Activated CD4-positive, alpha-beta memory T cell treated with anti-CD3 and anti-CD28 coated beads for 36 hours (primary cell): Measurements from ENCODE around the gene PCDHA7. TPM values are rescaled to one million over a fixed set of nuclear protein-coding genes. Genes with fewer than 3 reads are reported as not detected.
"Not testable (repeated sequence)": the region's sequence is repeated elsewhere in the genome, so short reads cannot be mapped to it uniquely, and the experiment has no call there.

Experiments
- CTCF ChIA-PET: fragments of 350-600 bp; sonication (Branson Sonifier 250); formaldehyde crosslinking; loops from one replicate; lab custom pipeline; 2021; ENCODE audit warnings: antibody characterized with exemption, inconsistent platforms; lab: Charles Lee
- POLR2A ChIA-PET: fragments of 350-600 bp; sonication (Branson Sonifier 250); formaldehyde crosslinking; loops from one replicate; lab custom pipeline; 2021; ENCODE audit warnings: antibody characterized with exemption; lab: Charles Lee
- DNase-seq: peaks from one replicate; pipeline ENCODE4 v3.0.0-alpha.2; 2020
- H3K27ac Mint-ChIP-seq: one replicate; pipeline ENCODE4 v1.8.0; 2021; ENCODE audit warnings: mixed read lengths
- H3K27me3 Mint-ChIP-seq: one replicate; pipeline ENCODE4 v1.8.0; 2021; ENCODE audit warnings: mixed read lengths
- H3K36me3 Mint-ChIP-seq: one replicate; pipeline ENCODE4 v1.8.0; 2021; ENCODE audit warnings: mixed read lengths
- H3K4me1 Mint-ChIP-seq: one replicate; pipeline ENCODE4 v1.8.0; 2021; ENCODE audit warnings: low read depth, mixed read lengths
- H3K4me3 Mint-ChIP-seq: one replicate; pipeline ENCODE4 v1.8.0; 2021; ENCODE audit warnings: mild to moderate bottlenecking, mixed read lengths
- H3K9me3 Mint-ChIP-seq: one replicate; pipeline ENCODE4 v1.8.0; 2021; ENCODE audit warnings: mixed read lengths
- intact Hi-C: fragments of 100-400 bp; cut with micrococcal nuclease; formaldehyde crosslinking; loops from one replicate; pipeline ENCODE4 v1.15.1; 2023
- total RNA-seq, 2 experiments: library from RNA; stranded (reverse); gene quantifications; one replicate each; pipeline ENCODE4 v1.2.3, GENCODE V29; 2021

PCDHA7 gene
- total RNA-seq, 2 experiments from 2014 or later, result not detected

GRCh38 chr5:140857177-140857986 lies 23.3 kb downstream of the PCDHA7 start:
- intact Hi-C loops, result no loop called here
- H3K36me3 Mint-ChIP-seq, result peaks cover 3% of the 10 kb centered on the region
- no peak for DNase-seq
- no peaks in the 10 kb centered on the region for H3K4me1 Mint-ChIP-seq
- peaks cover 27% of the 10 kb centered on the region for H3K9me3 Mint-ChIP-seq
- no peak overlapping the region for H3K27ac Mint-ChIP-seq
- H3K27me3 Mint-ChIP-seq, result peaks cover 25% of the 10 kb centered on the region
- ChIA-PET CTCF (interaction anchor here (1.3 kb wide), 1 partner anchor 16 kb away, joined by 3 read pairs; no protein-coding TSS in a partner anchor), POLR2A (no interaction called here)
- no peak overlapping the region for H3K4me3 Mint-ChIP-seq

- peaks cover 3% of the 10 kb centered on the region for H3K36me3 Mint-ChIP-seq
- ChIA-PET POLR2A (no interaction called here), CTCF (no interaction called here)
- intact Hi-C loops, result no loop called here
- H3K9me3 Mint-ChIP-seq, result peaks cover 25% of the 10 kb centered on the region
- H3K27me3 Mint-ChIP-seq, result peaks cover 23% of the 10 kb centered on the region
- no peak for DNase-seq
- no peak overlapping the region for H3K4me3 Mint-ChIP-seq
- H3K4me1 Mint-ChIP-seq, result no peaks in the 10 kb centered on the region
- H3K27ac Mint-ChIP-seq, result no peak overlapping the region
Observed at GRCh38 chr5:140857987-140858240, 23.8 kb downstream of the PCDHA7 start.

- no peak overlapping the region for H3K4me3 Mint-ChIP-seq
- intact Hi-C loops, result loop anchor here (10.0 kb wide), 1 partner anchor 68 kb away; the partner anchor contains the start of gene PCDHA2
- H3K36me3 Mint-ChIP-seq, result no peaks in the 10 kb centered on the region
- DNase-seq, result no peak
- ChIA-PET CTCF (no interaction called here), POLR2A (no interaction called here)
- no peaks in the 10 kb centered on the region for H3K4me1 Mint-ChIP-seq
- peaks cover 11% of the 10 kb centered on the region for H3K9me3 Mint-ChIP-seq
- peaks cover 10% of the 10 kb centered on the region for H3K27me3 Mint-ChIP-seq
- no peak overlapping the region for H3K27ac Mint-ChIP-seq
Observed at GRCh38 chr5:140862441-140863295, 28.6 kb downstream of the PCDHA7 start.

DNA sequence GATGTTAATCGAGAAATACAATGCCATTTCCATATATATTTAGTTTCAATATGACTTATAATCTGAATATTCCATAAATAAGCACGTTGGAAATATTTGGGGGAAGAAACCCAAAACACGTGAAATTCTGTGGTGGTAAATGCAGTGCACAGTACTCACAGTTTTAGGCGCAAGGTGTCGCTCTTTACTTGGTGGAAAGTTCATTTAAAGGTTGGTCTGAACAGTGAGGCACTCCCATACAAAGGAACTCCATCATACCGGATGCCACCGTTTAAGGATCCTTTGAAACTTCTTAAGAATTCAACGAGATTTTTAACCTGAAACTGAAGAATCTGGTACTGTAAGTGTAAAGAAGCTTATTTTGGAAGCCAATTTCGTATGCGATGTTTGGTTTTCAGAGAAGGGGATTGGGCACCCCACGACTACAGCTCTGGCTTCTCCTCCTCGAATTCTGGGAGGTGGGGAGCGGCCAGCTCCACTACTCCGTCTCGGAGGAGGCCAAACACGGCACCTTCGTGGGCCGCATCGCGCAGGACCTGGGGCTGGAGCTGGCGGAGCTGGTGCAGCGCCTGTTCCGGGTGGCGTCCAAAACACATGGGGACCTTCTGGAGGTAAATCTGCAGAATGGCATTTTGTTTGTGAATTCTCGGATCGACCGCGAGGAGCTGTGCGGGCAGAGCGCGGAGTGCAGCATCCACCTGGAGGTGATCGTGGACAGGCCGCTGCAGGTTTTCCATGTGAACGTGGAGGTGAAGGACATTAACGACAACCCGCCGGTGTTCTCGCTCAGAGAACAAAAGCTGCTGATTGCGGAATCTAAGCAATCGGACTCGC lies 34.9 kb downstream of the PCDHA7 start, which contains the start of gene PCDHA11:
TSS of gene PCDHA11 (plus strand) at position 237 of the 834 bp plus-strand sequence. CDS start at position 384, 147 bp downstream.
- POLR2A ChIA-PET, result no interaction called here
- intact Hi-C loops, result loop anchor here (10.0 kb wide), 1 partner anchor 74 kb away; the partner anchor contains the start of gene PCDHA2
- DNase-seq, result no peak
- Mint-ChIP-seq H3K4me3 (no peak within 1 kb of the TSS), H3K4me1 (no peaks in the 10 kb centered on the region), H3K27ac (no peak within 1 kb of the TSS), H3K9me3 (peaks cover 5% of the 10 kb centered on the region), H3K27me3 (peaks cover 7% of the 10 kb centered on the region), H3K36me3 (peaks cover 4% of the 10 kb centered on the region)
- CTCF ChIA-PET, result interaction anchor here (0.7 to 1.7 kb wide), 3 partner anchors 9 to 21 kb away, joined by 3 to 6 read pairs (median 3); partner anchors contain the start of gene PCDHA9

DNA sequence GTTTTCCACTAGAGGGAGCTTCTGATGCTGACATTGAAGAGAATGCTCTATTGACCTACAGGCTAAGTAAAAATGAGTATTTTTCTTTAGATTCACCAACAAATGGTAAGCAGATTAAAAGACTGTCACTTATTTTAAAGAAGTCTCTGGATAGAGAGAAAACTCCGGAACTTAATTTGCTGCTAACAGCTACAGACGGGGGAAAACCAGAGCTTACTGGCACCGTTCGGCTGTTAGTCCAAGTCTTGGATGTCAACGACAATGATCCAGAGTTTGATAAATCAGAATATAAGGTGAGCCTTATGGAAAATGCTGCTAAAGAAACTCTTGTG lies 35.5 kb downstream of the PCDHA7 start:
- CTCF ChIA-PET, result interaction anchor here (0.7 to 1.7 kb wide), 2 partner anchors 9 to 22 kb away, joined by 3 to 6 read pairs; partner anchors contain the start of gene PCDHA9
- Mint-ChIP-seq H3K4me3 (no peak overlapping the region), H3K27me3 (peaks cover 12% of the 10 kb centered on the region), H3K9me3 (peaks cover 5% of the 10 kb centered on the region), H3K4me1 (no peaks in the 10 kb centered on the region), H3K27ac (no peak overlapping the region), H3K36me3 (peaks cover 8% of the 10 kb centered on the region)
- no peak for DNase-seq
- intact Hi-C loops, result loop anchor here (10.0 kb wide), 1 partner anchor 75 kb away; the partner anchor contains the start of gene PCDHA2
- POLR2A ChIA-PET, result no interaction called here

DNA sequence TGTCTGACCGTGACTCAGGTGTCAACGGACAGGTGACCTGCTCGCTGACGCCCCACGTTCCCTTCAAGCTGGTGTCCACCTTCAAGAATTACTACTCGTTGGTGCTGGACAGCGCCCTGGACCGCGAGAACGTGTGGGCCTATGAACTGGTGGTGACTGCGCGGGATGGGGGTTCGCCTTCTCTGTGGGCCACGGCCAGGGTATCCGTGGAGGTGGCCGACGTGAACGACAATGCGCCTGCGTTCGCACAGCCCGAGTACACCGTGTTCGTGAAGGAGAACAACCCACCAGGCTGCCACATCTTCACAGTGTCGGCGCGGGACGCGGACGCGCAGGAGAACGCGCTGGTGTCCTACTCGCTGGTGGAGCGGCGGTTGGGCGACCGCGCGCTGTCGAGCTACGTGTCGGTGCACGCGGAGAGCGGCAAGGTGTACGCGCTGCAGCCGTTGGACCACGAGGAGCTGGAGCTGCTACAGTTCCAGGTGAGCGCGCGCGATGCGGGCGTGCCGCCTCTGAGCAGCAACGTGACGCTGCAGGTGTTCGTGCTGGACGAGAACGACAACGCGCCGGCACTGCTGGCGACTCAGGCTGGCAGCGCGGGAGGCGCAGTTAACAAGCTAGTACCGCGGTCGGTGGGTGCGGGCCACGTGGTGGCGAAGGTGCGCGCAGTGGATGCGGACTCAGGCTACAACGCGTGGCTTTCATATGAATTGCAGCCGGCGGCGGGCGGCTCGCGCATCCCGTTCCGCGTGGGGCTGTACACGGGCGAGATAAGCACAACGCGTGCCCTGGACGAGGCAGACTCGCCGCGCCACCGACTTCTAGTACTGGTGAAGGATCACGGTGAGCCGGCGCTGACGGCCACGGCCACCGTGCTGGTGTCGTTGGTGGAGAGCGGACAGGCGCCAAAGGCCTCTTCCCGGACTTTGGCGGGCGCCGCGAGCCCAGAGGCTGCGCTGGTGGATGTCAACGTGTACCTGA lies 36.4 kb downstream of the PCDHA7 start:
- intact Hi-C loops, result no loop called here
- no peak overlapping the region for H3K27ac Mint-ChIP-seq
- H3K27me3 Mint-ChIP-seq, result peaks cover 20% of the 10 kb centered on the region
- H3K4me3 Mint-ChIP-seq, result no peak overlapping the region
- POLR2A ChIA-PET, result no interaction called here
- DNase-seq, result no peak
- H3K9me3 Mint-ChIP-seq, result peaks cover 5% of the 10 kb centered on the region
- no peaks in the 10 kb centered on the region for H3K4me1 Mint-ChIP-seq
- CTCF ChIA-PET, result interaction anchor here (0.6 to 1.7 kb wide), 2 partner anchors 21 to 23 kb away, joined by 3 to 6 read pairs; partner anchors contain the start of gene PCDHA9
- H3K36me3 Mint-ChIP-seq, result peaks cover 10% of the 10 kb centered on the region

GRCh38 chr5:140875085-140876065 lies 41.3 kb downstream of the PCDHA7 start, which contains the start of gene PCDHA12:
Gene PCDHA12 (plus strand): TSS chr5:140875308. CDS start chr5:140875473, 165 bp downstream.
- Mint-ChIP-seq H3K36me3 (peaks cover 12% of the 10 kb centered on the region), H3K9me3 (peaks cover 6% of the 10 kb centered on the region), H3K27me3 (peaks cover 31% of the 10 kb centered on the region), H3K4me3 (no peak within 1 kb of the TSS), H3K4me1 (no peaks in the 10 kb centered on the region), H3K27ac (no peak within 1 kb of the TSS)
- CTCF ChIA-PET, result interaction anchor here (0.5 kb wide), 1 partner anchor 167 kb away, joined by 3 read pairs; no protein-coding TSS in a partner anchor
- intact Hi-C loops, result no loop called here
- POLR2A ChIA-PET, result no interaction called here
- no peak for DNase-seq

DNA sequence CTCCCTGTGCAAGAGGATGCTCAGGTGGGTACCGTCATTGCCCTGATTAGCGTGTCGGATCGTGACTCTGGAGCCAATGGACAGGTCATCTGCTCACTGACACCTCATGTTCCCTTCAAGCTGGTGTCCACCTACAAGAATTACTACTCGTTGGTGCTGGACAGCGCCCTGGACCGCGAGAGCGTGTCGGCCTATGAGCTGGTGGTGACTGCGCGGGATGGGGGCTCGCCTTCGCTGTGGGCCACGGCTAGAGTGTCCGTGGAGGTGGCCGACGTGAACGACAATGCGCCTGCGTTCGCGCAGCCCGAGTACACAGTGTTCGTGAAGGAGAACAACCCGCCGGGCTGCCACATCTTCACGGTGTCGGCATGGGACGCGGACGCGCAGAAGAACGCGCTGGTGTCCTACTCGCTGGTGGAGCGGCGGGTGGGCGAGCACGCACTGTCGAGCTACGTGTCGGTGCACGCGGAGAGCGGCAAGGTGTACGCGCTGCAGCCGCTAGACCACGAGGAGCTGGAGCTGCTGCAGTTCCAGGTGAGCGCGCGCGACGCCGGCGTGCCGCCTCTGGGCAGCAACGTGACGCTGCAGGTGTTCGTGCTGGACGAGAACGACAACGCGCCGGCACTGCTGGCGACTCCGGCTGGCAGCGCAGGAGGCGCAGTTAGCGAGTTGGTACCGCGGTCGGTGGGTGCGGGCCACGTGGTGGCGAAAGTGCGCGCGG lies 42.6 kb downstream of the PCDHA7 start:
- H3K27ac Mint-ChIP-seq, H3K4me3 Mint-ChIP-seq, POLR2A ChIA-PET, DNase-seq, CTCF ChIA-PET, H3K4me1 Mint-ChIP-seq, H3K9me3 Mint-ChIP-seq, intact Hi-C loops: not testable (repeated sequence)
- peaks cover 15% of the 10 kb centered on the region for H3K36me3 Mint-ChIP-seq
- H3K27me3 Mint-ChIP-seq, result peaks cover 37% of the 10 kb centered on the region

- intact Hi-C loops, result no loop called here
- H3K36me3 Mint-ChIP-seq, result peaks cover 16% of the 10 kb centered on the region
- H3K4me3 Mint-ChIP-seq, result no peak overlapping the region
- peaks cover 41% of the 10 kb centered on the region for H3K27me3 Mint-ChIP-seq
- no peak for DNase-seq
- H3K9me3 Mint-ChIP-seq, result peaks cover 12% of the 10 kb centered on the region
- no peak overlapping the region for H3K27ac Mint-ChIP-seq
- ChIA-PET POLR2A (no interaction called here), CTCF (no interaction called here)
- H3K4me1 Mint-ChIP-seq, result no peaks in the 10 kb centered on the region
Observed at GRCh38 chr5:140877262-140877581, 43.2 kb downstream of the PCDHA7 start.
